HCT116 (cell line): ENCODE measurements around the gene RAPH1. TPM values are rescaled to one million over a fixed set of nuclear protein-coding genes. Genes with fewer than 3 reads are reported as not detected.

Source experiments
- ATAC-seq: fragments of 200-7000 bp; cut with Tn5 transposase; 2 replicates; pipeline ENCODE4 v1.9.1; 2020; ENCODE audit warnings: mild to moderate bottlenecking, moderate library complexity
- BruUV-seq: library from RNA; stranded (reverse); fragments of 400-500 nt; replicated peaks from 2 replicates; lab custom pipeline; 2021; lab: Mats Ljungman, UMichigan
- CTCF ChIA-PET: fragments of 300-600 bp; sonication (Branson Sonifier 250); formaldehyde crosslinking; loops from one replicate; lab custom pipeline; 2021; ENCODE audit warnings: antibody characterized with exemption; lab: Charles Lee
- POLR2A ChIA-PET: fragments of 300-600, 350-600 bp; sonication (Branson Sonifier 250); formaldehyde crosslinking; loops from one replicate; lab custom pipeline; 2021; ENCODE audit warnings: antibody characterized with exemption; lab: Charles Lee
- RAD21 ChIA-PET, 2 experiments: fragments of 300-600 bp; sonication (Branson Sonifier 250); formaldehyde crosslinking; loops; one replicate each; lab custom pipeline; 2023; ENCODE audit warnings: low total read pairs in 2 of 2; ENCODE audit not compliant: uncharacterized antibody in 2 of 2, unreplicated experiment in 2 of 2, low non-redundant PET in 1 of 2; lab: Charles Lee
- DNase-seq: peaks from one replicate; pipeline ENCODE4 v3.0.0-alpha.2; 2010; ENCODE audit warnings: low read depth, low spot score
- H2AFZ ChIP-seq: fragments of 200-600 bp; shearing (Covaris generic), sonication (generic); 2 replicates; pipeline ENCODE4 v1.6.1; 2017; ENCODE audit warnings: low read depth, mixed run types, mixed read lengths, antibody characterized with exemption, low read length; ENCODE audit not compliant: poor library complexity, severe bottlenecking
- H3K27ac ChIP-seq: 2 replicates; pipeline ENCODE4 v1.5.1; 2012; ENCODE audit warnings: low read depth, low read length
- H3K27me3 ChIP-seq: fragments of 200-600 bp; sonication (generic); 2 replicates; pipeline ENCODE4 v1.6.1; 2016; ENCODE audit warnings: mixed run types, low read length, mixed read lengths; ENCODE audit not compliant: insufficient read depth
- H3K36me3 ChIP-seq, 2 experiments: fragments of 200-500 bp in 1 of 2; fragments of 200-600 bp in 1 of 2; sonication (Bioruptor generic) in 1 of 2; sonication (generic) in 1 of 2; 2 replicates each; pipeline versions ENCODE4 v1.5.1 to v1.6.1; 2014 to 2016; ENCODE audit warnings: low read length in 2 of 2, inconsistent platforms in 1 of 2, mixed read lengths in 1 of 2, mixed run types in 1 of 2; ENCODE audit not compliant: insufficient read depth in 2 of 2, control insufficient read depth in 1 of 2
- H3K4me1 ChIP-seq, 2 experiments: fragments of 200-600 bp in 1 of 2; sonication (generic) in 1 of 2; 2 replicates each; pipeline versions ENCODE4 v1.5.1 to v1.6.1; 2012 to 2017; ENCODE audit warnings: low read length in 2 of 2, inconsistent platforms in 1 of 2, mild to moderate bottlenecking in 1 of 2, mixed read lengths in 1 of 2, mixed run types in 1 of 2, moderate library complexity in 1 of 2; ENCODE audit not compliant: insufficient read depth in 2 of 2, control insufficient read depth in 1 of 2
- H3K4me2 ChIP-seq: fragments of 200-600 bp; sonication (generic); 2 replicates; pipeline ENCODE4 v1.6.1; 2017; ENCODE audit warnings: mixed run types, low read length, mixed read lengths
- H3K4me3 ChIP-seq, 2 experiments: fragments of 200-600 bp in 1 of 2; sonication (generic) in 1 of 2; replicated peaks in 1 of 2; 2 replicates each; pipeline ENCODE4 v1.5.1; 2011 to 2016; ENCODE audit warnings: low read length in 2 of 2, control low read depth in 1 of 2, low read depth in 1 of 2, mild to moderate bottlenecking in 1 of 2, mixed read lengths in 1 of 2, mixed run types in 1 of 2
- H3K79me2 ChIP-seq: fragments of 200-600 bp; sonication (generic); 2 replicates; pipeline ENCODE4 v1.6.1; 2017; ENCODE audit warnings: mild to moderate bottlenecking, mixed run types, low read length, moderate library complexity, mixed read lengths; ENCODE audit not compliant: insufficient read depth
- H3K9ac ChIP-seq: fragments of 200-600 bp; sonication (generic); 2 replicates; pipeline ENCODE4 v1.6.1; 2016; ENCODE audit warnings: low read length, mixed read lengths
- H3K9me2 ChIP-seq: fragments of 200-600 bp; sonication (generic), shearing (Covaris generic); 2 replicates; pipeline ENCODE4 v1.6.1; 2017; ENCODE audit warnings: mixed run types, mild to moderate bottlenecking, moderate library complexity; ENCODE audit not compliant: insufficient read depth
- H3K9me3 ChIP-seq, 2 experiments: fragments of 200-500 bp in 1 of 2; fragments of 200-600 bp in 1 of 2; sonication (Bioruptor generic) in 1 of 2; sonication (generic) in 1 of 2; 2 replicates each; pipeline ENCODE4 v1.6.1; 2014 to 2017; ENCODE audit warnings: low read length in 2 of 2, mixed read lengths in 2 of 2, inconsistent platforms in 1 of 2, low read depth in 1 of 2, mild to moderate bottlenecking in 1 of 2, mixed run types in 1 of 2, moderate library complexity in 1 of 2; ENCODE audit not compliant: control insufficient read depth in 1 of 2, insufficient read depth in 1 of 2
- H4K20me1 ChIP-seq: fragments of 200-600 bp; sonication (generic), shearing (Covaris generic); 2 replicates; pipeline ENCODE4 v1.6.1; 2017; ENCODE audit warnings: mixed run types, mild to moderate bottlenecking, moderate library complexity; ENCODE audit not compliant: insufficient read depth
- EGR1 ChIP-seq: IDR thresholded peaks from 2 replicates; pipeline ENCODE4 v1.6.1; 2012; ENCODE audit warnings: low read depth
- EZH2 ChIP-seq: fragments of 200-600 bp; sonication (generic); IDR thresholded peaks from 2 replicates; pipeline ENCODE4 v1.6.1; 2017; ENCODE audit warnings: antibody characterized with exemption, mixed run types
- EZH2phosphoT487 ChIP-seq: fragments of 200-600 bp; IDR thresholded peaks from 2 replicates; pipeline ENCODE4 v1.6.1; 2018; ENCODE audit warnings: antibody characterized with exemption, borderline replicate concordance
- FOSL1 ChIP-seq: IDR thresholded peaks from 2 replicates; pipeline ENCODE4 v1.6.1; 2012; ENCODE audit warnings: low read depth
- POLR2A ChIP-seq: IDR thresholded peaks from 2 replicates; pipeline ENCODE4 v1.7.0; 2011; ENCODE audit warnings: borderline replicate concordance; ENCODE audit not compliant: insufficient read depth, insufficient read length; ENCODE audit errors: extremely low read depth
- REST ChIP-seq: IDR thresholded peaks from 2 replicates; pipeline ENCODE4 v1.6.1; 2012; ENCODE audit warnings: low read depth
- SP1 ChIP-seq: IDR thresholded peaks from 2 replicates; pipeline ENCODE4 v1.6.1; 2012; ENCODE audit warnings: low read depth
- YY1 ChIP-seq: IDR thresholded peaks from 2 replicates; pipeline ENCODE4 v1.6.1; 2011; ENCODE audit warnings: low read length, low read depth, moderate library complexity, mild to moderate bottlenecking; ENCODE audit not compliant: insufficient replicate concordance; ENCODE audit errors: extremely low read depth
- intact Hi-C: fragments of 100-400 bp; cut with micrococcal nuclease; formaldehyde crosslinking; loops from 2 replicates; pipeline ENCODE4 v1.10.0; 2022
- total RNA-seq: library from RNA; stranded (reverse); gene quantifications from one replicate; pipeline ENCODE4 v1.2.1, GENCODE V29; 2021; ENCODE audit not compliant: unreplicated experiment
- TF ChIP-seq, protein P1 (sequence below): IDR thresholded peaks from 2 replicates; pipeline ENCODE4 v1.6.1; 2012
- TF ChIP-seq, protein P2 (sequence below), 3 experiments: fragments of 200-600 bp in 1 of 3; sonication (generic) in 1 of 3; IDR thresholded peaks in 2 of 3; conservative IDR thresholded peaks in 1 of 3; 2 replicates each; pipeline ENCODE4 v1.5.1; 2012 to 2017; ENCODE audit warnings: low read depth in 2 of 3, low read length in 2 of 3, antibody characterized with exemption in 1 of 3, borderline replicate concordance in 1 of 3, control low read depth in 1 of 3, mild to moderate bottlenecking in 1 of 3, mixed read lengths in 1 of 3, mixed run types in 1 of 3, moderate library complexity in 1 of 3; ENCODE audit not compliant: insufficient read depth in 1 of 3

RAPH1 gene
- total RNA-seq, 1 experiment from 2014 or later = 22.3 TPM

GRCh38 chr2:203412546-203413331 is 122.4 kb downstream of the RAPH1 start:
- H3K36me3 ChIP-seq = peaks cover 4 to 5% of the 10 kb centered on the region in 2 experiments; a peak in 2 of 4 replicates
- ATAC-seq (no peak), DNase-seq (no peak)
- H3K4me2 ChIP-seq = no peak overlapping the region
- no peak overlapping the region for H3K9ac ChIP-seq
- ChIA-PET CTCF (no interaction called here), RAD21 (no interaction called here), POLR2A (no interaction called here)
- BruUV-seq = no TSS peak
- no peaks in the 10 kb centered on the region for H3K9me3 ChIP-seq
- H2AFZ ChIP-seq = no peak overlapping the region
- H4K20me1 ChIP-seq = no peaks in the 10 kb centered on the region
- TF ChIP-seq POLR2A = no peak
- TF ChIP-seq EZH2phosphoT487 = no peak
- TF ChIP-seq FOSL1 = no peak
- TF ChIP-seq, protein P1, sequence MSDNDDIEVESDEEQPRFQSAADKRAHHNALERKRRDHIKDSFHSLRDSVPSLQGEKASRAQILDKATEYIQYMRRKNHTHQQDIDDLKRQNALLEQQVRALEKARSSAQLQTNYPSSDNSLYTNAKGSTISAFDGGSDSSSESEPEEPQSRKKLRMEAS = no peak
- TF ChIP-seq, protein P2, sequence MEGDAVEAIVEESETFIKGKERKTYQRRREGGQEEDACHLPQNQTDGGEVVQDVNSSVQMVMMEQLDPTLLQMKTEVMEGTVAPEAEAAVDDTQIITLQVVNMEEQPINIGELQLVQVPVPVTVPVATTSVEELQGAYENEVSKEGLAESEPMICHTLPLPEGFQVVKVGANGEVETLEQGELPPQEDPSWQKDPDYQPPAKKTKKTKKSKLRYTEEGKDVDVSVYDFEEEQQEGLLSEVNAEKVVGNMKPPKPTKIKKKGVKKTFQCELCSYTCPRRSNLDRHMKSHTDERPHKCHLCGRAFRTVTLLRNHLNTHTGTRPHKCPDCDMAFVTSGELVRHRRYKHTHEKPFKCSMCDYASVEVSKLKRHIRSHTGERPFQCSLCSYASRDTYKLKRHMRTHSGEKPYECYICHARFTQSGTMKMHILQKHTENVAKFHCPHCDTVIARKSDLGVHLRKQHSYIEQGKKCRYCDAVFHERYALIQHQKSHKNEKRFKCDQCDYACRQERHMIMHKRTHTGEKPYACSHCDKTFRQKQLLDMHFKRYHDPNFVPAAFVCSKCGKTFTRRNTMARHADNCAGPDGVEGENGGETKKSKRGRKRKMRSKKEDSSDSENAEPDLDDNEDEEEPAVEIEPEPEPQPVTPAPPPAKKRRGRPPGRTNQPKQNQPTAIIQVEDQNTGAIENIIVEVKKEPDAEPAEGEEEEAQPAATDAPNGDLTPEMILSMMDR (IDR thresholded peaks at IDR 0.05 in 2 of 3, conservative IDR thresholded peaks at IDR 0.05 in 1 of 3; ENCODE audit: borderline replicate concordance in 1 of 3, insufficient read depth in 1 of 3, low read depth in 2 of 3, low read length in 2 of 3) = no peak
- no peak for TF ChIP-seq REST
- no peak for TF ChIP-seq YY1
- no peak for TF ChIP-seq SP1
- no peak for TF ChIP-seq EGR1
- TF ChIP-seq EZH2 = no peak
- no peaks in the 10 kb centered on the region for H3K79me2 ChIP-seq
- H3K4me1 ChIP-seq = no peaks in the 10 kb centered on the region
- intact Hi-C loops = no loop called here
- H3K27ac ChIP-seq = no peak overlapping the region
- H3K27me3 ChIP-seq = no peaks in the 10 kb centered on the region
- H3K4me3 ChIP-seq = no peak overlapping the region
- no peaks in the 10 kb centered on the region for H3K9me2 ChIP-seq
